Muscle of leg (tissue), 11 donors: ENCODE results near the gene PLXDC1. TPM values are rescaled to one million over a fixed set of nuclear protein-coding genes. Genes with fewer than 3 reads are reported as not detected.
A peak's percentile ranks its signal among the peaks of the same experiment; 100 is the strongest.

Experiments
- DNase-seq: peaks from one replicate; pipeline ENCODE4 v3.0.0; 2013
- H3K27ac ChIP-seq: one replicate; pipeline ENCODE4 v1.5.1; 2013; ENCODE audit warnings: mild to moderate bottlenecking, low read length, control low read depth
- H3K27me3 ChIP-seq: one replicate; pipeline ENCODE4 v1.6.1; 2013; ENCODE audit warnings: low read length; ENCODE audit not compliant: control insufficient read depth, insufficient read depth
- H3K36me3 ChIP-seq: one replicate; pipeline ENCODE4 v1.6.1; 2013; ENCODE audit warnings: low read length; ENCODE audit not compliant: control insufficient read depth, insufficient read depth
- H3K4me1 ChIP-seq: one replicate; pipeline ENCODE4 v1.6.1; 2013; ENCODE audit warnings: low read length; ENCODE audit not compliant: control insufficient read depth, insufficient read depth
- H3K4me3 ChIP-seq: one replicate; pipeline ENCODE4 v1.5.1; 2013; ENCODE audit warnings: low read length, control low read depth
- H3K9me3 ChIP-seq: replicated peaks from 2 replicates; pipeline ENCODE4 v1.6.1; 2013; ENCODE audit warnings: low read depth, low read length; ENCODE audit not compliant: control insufficient read depth
- WGBS: methylation state at CpG from one replicate; pipeline ENCODE4 v1.1.5; 2013; ENCODE audit warnings: missing lambda C conversion rate; ENCODE audit not compliant: insufficient coverage; 5-methylcytosine and 5-hydroxymethylcytosine counted together
- polyA plus RNA-seq, 8 donors: library from polyadenylated mRNA; unstranded; fragments of 120-200 nt; gene quantifications; one replicate each; pipeline versions ENCODE4 v1.2.1 to v1.2.3, GENCODE V29; 2013; ENCODE audit warnings: inconsistent platforms in 1 of 8, low replicate concordance in 1 of 8; ENCODE audit not compliant: insufficient read length in 8 of 8, insufficient read depth in 1 of 8
- total RNA-seq: library from RNA; stranded (reverse); fragments of 120-200 nt; gene quantifications from one replicate; pipeline ENCODE4 v1.2.4, GENCODE V29; 2013

PLXDC1 gene
- total and polyA plus RNA-seq, 9 donors, result 2.0 to 8.7 (median 5.6) TPM

GRCh38 chr17:39100530-39100929 lies 50.9 kb downstream of the PLXDC1 start:
- 93% methylated on average over 5 of the region's 9 CpGs for WGBS
- Histone ChIP-seq H3K9me3 (no peaks in the 10 kb centered on the region), H3K4me1 (peaks cover 47% of the 10 kb centered on the region), H3K4me3 (no peak overlapping the region), H3K27me3 (peaks cover 2% of the 10 kb centered on the region), H3K27ac (no peak overlapping the region), H3K36me3 (no peaks in the 10 kb centered on the region)
- DNase-seq, result no peak

DNA sequence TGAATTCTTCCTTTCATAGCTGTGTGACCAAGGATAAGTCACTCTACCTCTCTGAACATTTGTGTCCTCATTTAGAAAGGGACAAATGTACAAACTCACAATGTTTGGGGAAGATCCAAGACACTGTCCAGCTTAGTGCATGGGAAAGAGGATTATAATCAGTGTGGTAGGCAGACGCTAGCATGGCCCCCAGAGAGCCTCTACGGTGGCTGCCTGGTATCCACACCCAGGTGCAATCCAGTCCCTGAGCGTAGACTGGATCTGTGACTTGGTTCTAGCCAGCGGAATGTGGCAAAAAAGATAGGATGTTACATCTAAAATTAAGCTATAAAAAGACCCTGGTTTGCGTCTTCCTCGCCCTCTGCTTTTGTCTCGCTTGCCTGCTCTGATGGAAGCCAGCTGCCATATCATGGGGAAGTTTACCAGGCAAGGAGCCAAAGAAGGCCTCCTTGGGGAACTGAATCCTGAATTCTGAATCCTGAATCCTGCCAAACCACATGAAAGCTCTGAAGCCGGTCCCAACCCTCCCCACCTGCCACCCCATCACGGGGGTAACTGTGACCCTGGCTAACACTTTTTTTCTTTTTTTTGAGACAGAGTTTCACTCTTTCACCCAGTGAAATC lies 51.7 kb downstream of the PLXDC1 start:
- peak; percentile 86 for DNase-seq
- peak overlapping the region; percentile 10 for H3K27ac ChIP-seq
- no peaks in the 10 kb centered on the region for H3K27me3 ChIP-seq
- no peak overlapping the region for H3K4me3 ChIP-seq
- no peaks in the 10 kb centered on the region for H3K9me3 ChIP-seq
- no peaks in the 10 kb centered on the region for H3K36me3 ChIP-seq
- 9% methylated on average over 6 of the region's 9 CpGs for WGBS
- H3K4me1 ChIP-seq, result peaks cover 52% of the 10 kb centered on the region

DNA sequence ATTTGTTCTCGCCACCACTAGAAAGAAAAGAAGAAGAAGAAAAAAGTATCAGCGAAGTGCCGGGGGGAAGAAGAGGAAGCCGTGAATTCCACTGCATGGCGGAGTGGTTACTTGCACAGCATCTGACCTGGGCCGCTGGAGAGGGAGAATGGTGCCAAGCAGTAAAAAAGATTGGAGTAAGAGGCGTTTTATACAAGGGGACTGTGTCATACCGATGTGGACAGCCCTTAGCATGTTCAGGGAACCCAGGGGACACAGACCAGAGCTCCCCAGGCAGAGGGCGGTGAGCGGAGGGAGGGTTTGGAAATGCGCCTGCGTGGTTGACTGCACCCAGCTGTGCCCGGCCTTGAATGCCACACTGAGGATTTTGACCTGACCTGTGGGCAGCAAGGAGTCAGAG lies 52.8 kb downstream of the PLXDC1 start:
- Histone ChIP-seq H3K4me3 (no peak overlapping the region), H3K27ac (no peak overlapping the region), H3K4me1 (peaks cover 54% of the 10 kb centered on the region), H3K9me3 (no peaks in the 10 kb centered on the region), H3K27me3 (no peaks in the 10 kb centered on the region), H3K36me3 (no peaks in the 10 kb centered on the region)
- no peak for DNase-seq
- WGBS, result 57% methylated on average over 13 of the region's 13 CpGs

- Histone ChIP-seq H3K4me1 (peaks cover 54% of the 10 kb centered on the region), H3K9me3 (no peaks in the 10 kb centered on the region), H3K36me3 (no peaks in the 10 kb centered on the region), H3K27me3 (no peaks in the 10 kb centered on the region), H3K27ac (no peak overlapping the region), H3K4me3 (no peak overlapping the region)
- DNase-seq, result no peak
- 71% methylated on average over 1 of the region's 7 CpGs for WGBS
Measured at GRCh38 chr17:39097537-39097936, 53.9 kb downstream of the PLXDC1 start.

DNA sequence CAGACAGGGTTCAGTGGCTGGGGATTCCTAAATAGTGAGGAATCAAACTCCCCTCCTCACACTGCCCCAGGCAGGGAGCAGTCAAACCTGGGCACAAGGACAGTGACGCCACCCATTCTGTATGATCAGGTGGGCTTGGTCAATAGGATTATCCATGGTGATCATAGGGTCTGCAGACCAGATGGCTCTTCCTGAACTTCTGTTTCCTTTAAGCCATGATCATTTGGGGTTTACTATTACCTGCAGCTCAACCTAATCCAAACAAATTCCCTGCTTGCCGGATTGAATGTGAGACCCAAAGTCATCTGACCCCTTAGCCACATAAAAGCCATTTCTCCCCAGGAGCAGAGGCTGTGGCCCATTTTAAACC lies 54.3 kb downstream of the PLXDC1 start:
- WGBS, result 75% methylated on average over 1 of the region's 2 CpGs
- Histone ChIP-seq H3K4me1 (peaks cover 54% of the 10 kb centered on the region), H3K27ac (peak overlapping the region; percentile 31), H3K27me3 (no peaks in the 10 kb centered on the region), H3K4me3 (no peak overlapping the region), H3K36me3 (no peaks in the 10 kb centered on the region), H3K9me3 (no peaks in the 10 kb centered on the region)
- no peak for DNase-seq

DNA sequence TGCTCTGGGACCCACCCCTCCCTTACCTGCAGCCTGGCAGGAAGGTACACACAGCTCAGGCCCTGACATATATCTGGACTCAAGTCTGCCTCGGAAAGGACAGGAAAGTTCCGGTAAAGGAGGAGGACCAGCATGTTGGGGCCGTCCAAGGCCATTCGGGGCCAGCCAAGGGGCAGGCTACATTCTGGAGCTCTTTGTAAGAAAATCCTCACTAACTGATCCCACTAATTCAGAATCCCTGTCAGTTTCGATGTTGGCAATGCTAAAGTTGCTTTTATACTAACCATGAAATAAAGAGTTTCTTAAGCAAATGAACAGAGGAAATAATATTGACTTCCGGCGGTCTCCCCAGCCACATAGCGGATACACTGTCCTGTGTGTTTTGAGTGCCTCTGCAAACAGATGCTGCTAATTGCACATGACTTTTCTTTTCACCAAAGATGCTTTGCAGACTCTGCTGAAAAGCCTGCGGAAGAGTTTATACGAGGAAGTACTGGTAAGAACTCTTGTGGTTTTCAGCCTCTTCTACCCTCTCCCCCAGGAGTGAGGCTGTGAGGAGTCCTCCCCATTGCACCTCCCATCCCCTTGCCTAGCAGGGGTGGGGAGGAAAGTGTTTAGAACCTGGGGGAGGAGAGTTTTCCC lies 54.8 kb downstream of the PLXDC1 start:
- H3K4me3 ChIP-seq, result no peak overlapping the region
- peak overlapping the region; percentile 74 for H3K27ac ChIP-seq
- H3K36me3 ChIP-seq, result no peaks in the 10 kb centered on the region
- H3K9me3 ChIP-seq, result no peaks in the 10 kb centered on the region
- no peaks in the 10 kb centered on the region for H3K27me3 ChIP-seq
- peaks cover 54% of the 10 kb centered on the region for H3K4me1 ChIP-seq
- WGBS, result 0% methylated on average over 2 of the region's 10 CpGs
- DNase-seq, result peak; percentile 80

DNA sequence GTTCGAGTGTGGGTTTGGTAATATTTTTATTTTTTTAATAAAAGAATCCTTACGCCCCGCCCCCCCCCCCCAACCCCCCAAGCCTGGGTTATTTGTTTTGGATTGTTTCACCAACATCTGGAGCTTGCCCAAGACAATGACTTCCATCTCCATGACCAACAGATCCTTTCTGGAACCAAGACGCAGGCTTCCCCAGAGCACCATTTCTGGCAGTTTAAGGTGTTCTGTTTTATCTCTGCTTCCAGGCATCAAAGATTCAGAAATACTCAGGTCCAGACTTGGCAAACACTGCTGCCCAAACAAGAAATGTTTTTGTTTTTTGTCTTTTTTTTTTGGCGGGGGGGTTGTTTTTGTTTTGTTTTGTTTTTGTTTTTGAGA lies 56.1 kb downstream of the PLXDC1 start:
- Histone ChIP-seq H3K4me1 (peaks cover 53% of the 10 kb centered on the region), H3K27me3 (no peaks in the 10 kb centered on the region), H3K27ac (no peak overlapping the region), H3K4me3 (no peak overlapping the region), H3K36me3 (no peaks in the 10 kb centered on the region), H3K9me3 (no peaks in the 10 kb centered on the region)
- no peak for DNase-seq
- 70% methylated on average over 2 of the region's 5 CpGs for whole genome bisulfite sequencing

- Histone ChIP-seq H3K27me3 (no peaks in the 10 kb centered on the region), H3K4me3 (no peak overlapping the region), H3K9me3 (no peaks in the 10 kb centered on the region), H3K36me3 (no peaks in the 10 kb centered on the region), H3K4me1 (peaks cover 47% of the 10 kb centered on the region), H3K27ac (no peak overlapping the region)
- 65% methylated on average over 4 of the region's 8 CpGs for WGBS
- DNase-seq, result no peak
Measured at GRCh38 chr17:39094607-39095308, 56.7 kb downstream of the PLXDC1 start.

GRCh38 chr17:39092692-39093230 lies 58.7 kb downstream of the PLXDC1 start:
- Histone ChIP-seq H3K36me3 (no peaks in the 10 kb centered on the region), H3K27me3 (no peaks in the 10 kb centered on the region), H3K9me3 (no peaks in the 10 kb centered on the region), H3K4me1 (peaks cover 31% of the 10 kb centered on the region), H3K27ac (no peak overlapping the region), H3K4me3 (no peak overlapping the region)
- WGBS, result no CpG with 5 or more reads among the region's 6 CpGs
- peak; percentile 35 for DNase-seq

DNA sequence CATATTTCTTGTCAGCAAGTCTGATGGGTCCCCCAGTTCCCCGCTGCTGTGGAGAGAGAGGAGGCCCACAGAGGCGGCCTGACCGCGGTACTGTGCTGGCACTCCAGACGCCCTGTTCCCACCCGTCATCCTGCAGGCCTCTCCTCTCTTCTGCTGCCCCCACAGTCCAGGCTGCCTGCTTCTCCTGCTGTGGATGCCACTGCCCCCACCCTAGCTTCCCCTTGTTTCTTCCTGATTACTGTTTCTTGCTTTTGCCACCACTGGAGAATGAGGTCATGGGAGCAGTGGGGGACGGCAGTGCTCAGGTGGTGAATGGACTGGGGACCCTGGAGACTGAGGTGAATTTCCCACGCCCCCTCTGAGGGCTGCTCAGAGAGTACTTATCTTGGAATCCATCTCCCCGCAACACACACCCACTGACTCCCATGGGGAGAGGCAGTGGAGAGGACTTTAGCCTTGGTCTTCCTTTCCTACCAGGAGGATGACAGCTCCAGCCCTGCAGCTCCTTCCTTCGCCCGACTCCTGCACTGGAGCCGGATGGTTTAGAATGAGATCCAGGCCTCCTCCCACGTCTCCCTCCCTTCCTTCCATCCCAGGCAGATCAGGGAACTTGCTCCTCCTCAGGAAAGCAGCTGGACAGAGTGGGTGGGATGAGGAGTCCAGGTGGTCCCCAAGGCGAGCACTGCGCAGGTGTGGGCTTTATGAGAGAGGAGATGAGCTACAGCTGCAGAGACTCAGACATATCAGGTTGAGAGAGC lies 60.4 kb downstream of the PLXDC1 start:
- Histone ChIP-seq H3K4me3 (no peak overlapping the region), H3K4me1 (peaks cover 17% of the 10 kb centered on the region), H3K36me3 (no peaks in the 10 kb centered on the region), H3K9me3 (no peaks in the 10 kb centered on the region), H3K27me3 (no peaks in the 10 kb centered on the region), H3K27ac (no peak overlapping the region)
- DNase-seq, result peak; percentile 54
- 55% methylated on average over 7 of the region's 15 CpGs for WGBS
